Karpas-422 (cell line): ENCODE measurements around the gene ERBB4. TPM values are rescaled to one million over a fixed set of nuclear protein-coding genes. Genes with fewer than 3 reads are reported as not detected.

ENCODE experiments used
- DNase-seq: peaks from one replicate; pipeline ENCODE4 v3.0.0-alpha.2; 2015
- H2AFZ ChIP-seq: fragments of 200-600 bp; sonication (generic); 2 replicates; pipeline ENCODE4 v1.6.1; 2014; ENCODE audit warnings: antibody characterized with exemption, low read length, mixed read lengths
- H3K27ac ChIP-seq: fragments of 200-600 bp; sonication (generic); 2 replicates; pipeline ENCODE4 v1.5.1; 2014; ENCODE audit warnings: mild to moderate bottlenecking, low read length, moderate library complexity
- H3K27me3 ChIP-seq: fragments of 200-600 bp; sonication (generic); 2 replicates; pipeline ENCODE4 v1.6.1; 2014; ENCODE audit warnings: low read length, mixed read lengths
- H3K36me3 ChIP-seq: fragments of 200-600 bp; sonication (generic); 2 replicates; pipeline ENCODE4 v1.6.1; 2014; ENCODE audit warnings: low read length, mixed read lengths; ENCODE audit not compliant: insufficient read depth
- H3K4me1 ChIP-seq: fragments of 200-600 bp; sonication (generic); 2 replicates; pipeline ENCODE4 v1.6.1; 2014; ENCODE audit warnings: mild to moderate bottlenecking, low read length, mixed read lengths
- H3K4me2 ChIP-seq: fragments of 200-600 bp; sonication (generic); 2 replicates; pipeline ENCODE4 v1.6.1; 2014; ENCODE audit warnings: low read length, low read depth, mild to moderate bottlenecking; ENCODE audit not compliant: poor library complexity, severe bottlenecking
- H3K4me3 ChIP-seq: fragments of 200-600 bp; sonication (generic); 2 replicates; pipeline ENCODE4 v1.5.1; 2014; ENCODE audit warnings: mild to moderate bottlenecking, antibody characterized with exemption, low read length, mixed read lengths
- H3K79me2 ChIP-seq: fragments of 200-600 bp; sonication (generic); 2 replicates; pipeline ENCODE4 v1.6.1; 2014; ENCODE audit warnings: mild to moderate bottlenecking, low read length, mixed read lengths
- H3K9ac ChIP-seq: fragments of 200-600 bp; sonication (generic); 2 replicates; pipeline ENCODE4 v1.6.0; 2014; ENCODE audit warnings: low read length
- H3K9me2 ChIP-seq: fragments of 200-600 bp; sonication (generic), shearing (Covaris generic); replicated peaks from 2 replicates; pipeline ENCODE4 v1.6.0; 2014; ENCODE audit warnings: mild to moderate bottlenecking, low read length, moderate library complexity; ENCODE audit not compliant: insufficient read depth
- H3K9me3 ChIP-seq: fragments of 300-700, 200-600 bp; sonication (generic); 2 replicates; pipeline ENCODE4 v1.6.1; 2014; ENCODE audit warnings: low read length, mixed read lengths
- H4K20me1 ChIP-seq: fragments of 200-600 bp; sonication (generic); 2 replicates; pipeline ENCODE4 v1.6.1; 2014; ENCODE audit warnings: mild to moderate bottlenecking, antibody characterized with exemption, low read length, low read depth; ENCODE audit not compliant: insufficient read depth
- total RNA-seq: library from RNA; depleted of rRNA; stranded (reverse); fragments of >200 nt; shearing (Covaris generic); gene quantifications from 2 replicates; pipeline ENCODE4 v1.2.3, GENCODE V29; 2014; ENCODE audit warnings: low replicate concordance

Gene ERBB4
- total RNA-seq, 1 experiment from 2014 or later, result not detected

- no peak for DNase-seq
- Histone ChIP-seq H3K27ac (no peak overlapping the region), H3K4me1 (no peaks in the 10 kb centered on the region), H3K4me2 (no peak overlapping the region), H3K9ac (no peak overlapping the region), H3K27me3 (no peaks in the 10 kb centered on the region), H2AFZ (no peak overlapping the region), H3K36me3 (no peaks in the 10 kb centered on the region), H4K20me1 (no peaks in the 10 kb centered on the region), H3K9me2 (no peaks in the 10 kb centered on the region), H3K4me3 (no peak overlapping the region), H3K79me2 (no peaks in the 10 kb centered on the region), H3K9me3 (no peaks in the 10 kb centered on the region)
These were observed 1070.4 kb downstream of the ERBB4 start for GRCh38 chr2:211468217-211468616.

DNA sequence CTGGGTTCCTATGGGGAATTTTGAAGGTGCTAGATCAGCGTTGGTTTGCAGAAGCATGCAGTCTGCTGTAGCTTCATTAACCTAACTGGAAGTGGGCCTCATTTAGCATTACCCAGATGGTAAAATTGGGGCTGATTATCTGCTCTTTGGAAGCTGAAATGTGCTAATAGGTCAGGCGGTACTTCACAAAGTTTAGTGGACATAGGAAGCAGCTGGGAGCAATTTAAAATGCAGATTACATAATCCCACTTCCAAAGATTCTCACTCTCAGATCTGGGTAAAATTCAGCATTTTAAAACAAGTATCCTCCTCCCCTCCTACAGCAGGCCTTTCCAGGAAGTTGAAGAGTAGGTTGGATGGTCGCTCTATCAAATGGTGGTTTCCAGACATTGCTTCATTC, 1075.2 kb downstream of the ERBB4 start:
- H3K27ac ChIP-seq, result no peak overlapping the region
- no peak overlapping the region for H3K4me2 ChIP-seq
- H3K9me2 ChIP-seq, result no peaks in the 10 kb centered on the region
- no peak for DNase-seq
- no peaks in the 10 kb centered on the region for H3K4me1 ChIP-seq
- no peaks in the 10 kb centered on the region for H3K27me3 ChIP-seq
- H3K9me3 ChIP-seq, result no peaks in the 10 kb centered on the region
- H3K36me3 ChIP-seq, result no peaks in the 10 kb centered on the region
- H3K4me3 ChIP-seq, result no peak overlapping the region
- H3K9ac ChIP-seq, result no peak overlapping the region
- no peaks in the 10 kb centered on the region for H4K20me1 ChIP-seq
- H2AFZ ChIP-seq, result no peak overlapping the region
- H3K79me2 ChIP-seq, result no peaks in the 10 kb centered on the region

GRCh38 chr2:211458974-211459373, 1079.6 kb downstream of the ERBB4 start:
- Histone ChIP-seq H3K27ac (no peak overlapping the region), H3K4me2 (no peak overlapping the region), H3K4me3 (no peak overlapping the region), H3K9me2 (no peaks in the 10 kb centered on the region), H3K36me3 (no peaks in the 10 kb centered on the region), H3K9me3 (no peaks in the 10 kb centered on the region), H4K20me1 (no peaks in the 10 kb centered on the region), H3K79me2 (no peaks in the 10 kb centered on the region), H3K27me3 (no peaks in the 10 kb centered on the region), H3K9ac (no peak overlapping the region), H3K4me1 (no peaks in the 10 kb centered on the region), H2AFZ (no peak overlapping the region)
- no peak for DNase-seq

DNA sequence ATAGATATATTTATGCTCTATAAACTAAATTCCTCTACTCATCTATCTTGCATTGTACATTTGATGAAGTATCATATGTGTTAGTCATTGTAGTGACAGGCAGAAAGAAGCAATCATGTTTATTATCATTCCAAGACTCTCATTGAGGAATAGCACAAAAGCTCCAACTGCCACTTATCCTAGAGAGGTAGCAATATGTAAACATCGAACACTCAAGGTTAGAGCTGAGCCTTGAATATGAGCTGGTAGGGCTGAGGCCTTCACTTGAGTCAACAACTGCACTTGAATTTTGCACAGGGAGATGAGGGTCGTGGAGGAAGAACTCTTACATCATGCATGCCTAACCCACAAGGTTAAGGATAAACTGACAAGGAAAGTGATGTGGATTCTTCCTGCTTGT, 1081.3 kb downstream of the ERBB4 start:
- H3K4me2 ChIP-seq, result no peak overlapping the region
- no peaks in the 10 kb centered on the region for H4K20me1 ChIP-seq
- no peaks in the 10 kb centered on the region for H3K9me3 ChIP-seq
- DNase-seq, result no peak
- no peak overlapping the region for H2AFZ ChIP-seq
- H3K9me2 ChIP-seq, result no peaks in the 10 kb centered on the region
- no peak overlapping the region for H3K27ac ChIP-seq
- no peak overlapping the region for H3K4me3 ChIP-seq
- no peaks in the 10 kb centered on the region for H3K79me2 ChIP-seq
- no peaks in the 10 kb centered on the region for H3K27me3 ChIP-seq
- H3K4me1 ChIP-seq, result peaks cover 10% of the 10 kb centered on the region
- H3K9ac ChIP-seq, result no peak overlapping the region
- no peaks in the 10 kb centered on the region for H3K36me3 ChIP-seq

DNA sequence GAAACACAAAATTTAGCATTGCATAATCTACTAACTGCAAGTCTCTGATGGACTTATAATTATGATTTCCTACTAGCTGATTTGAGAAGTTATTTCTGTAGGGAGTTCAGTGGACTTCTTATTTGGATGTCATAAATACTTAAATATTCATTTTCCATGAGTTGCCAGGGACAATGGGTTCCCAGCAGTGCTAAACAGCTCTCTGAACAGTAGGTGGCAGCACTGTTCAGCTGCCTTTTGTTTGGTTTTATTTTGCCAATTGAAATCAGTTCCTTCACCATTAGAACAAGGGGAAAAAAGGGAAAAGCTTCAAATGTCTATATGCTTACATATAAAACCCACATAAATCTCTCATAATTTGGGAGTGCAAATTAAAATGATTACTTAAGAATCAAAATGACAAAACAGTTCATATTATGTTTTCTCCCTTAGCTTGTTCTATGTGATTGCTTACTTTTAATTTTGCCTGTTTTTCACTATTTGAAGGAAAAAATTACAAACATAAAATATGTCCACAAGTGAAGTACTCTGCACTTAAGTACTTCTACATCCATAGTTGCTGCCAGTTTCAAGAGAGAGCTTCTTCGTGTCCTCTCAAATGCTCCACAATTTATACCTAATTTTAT, 1083.3 kb downstream of the ERBB4 start:
- Histone ChIP-seq H3K9me2 (no peaks in the 10 kb centered on the region), H3K9me3 (no peaks in the 10 kb centered on the region), H3K4me3 (no peak overlapping the region), H3K4me1 (peaks cover 10% of the 10 kb centered on the region), H3K27me3 (no peaks in the 10 kb centered on the region), H3K9ac (no peak overlapping the region), H3K27ac (no peak overlapping the region), H3K4me2 (no peak overlapping the region), H3K79me2 (no peaks in the 10 kb centered on the region), H2AFZ (no peak overlapping the region), H4K20me1 (no peaks in the 10 kb centered on the region), H3K36me3 (no peaks in the 10 kb centered on the region)
- DNase-seq, result peak; percentile 69

GRCh38 chr2:211454679-211455078, 1083.9 kb downstream of the ERBB4 start:
- no peak overlapping the region for H3K27ac ChIP-seq
- H3K9me2 ChIP-seq, result no peaks in the 10 kb centered on the region
- no peak overlapping the region for H3K4me2 ChIP-seq
- no peaks in the 10 kb centered on the region for H3K36me3 ChIP-seq
- no peak overlapping the region for H3K4me3 ChIP-seq
- H3K27me3 ChIP-seq, result no peaks in the 10 kb centered on the region
- no peaks in the 10 kb centered on the region for H3K79me2 ChIP-seq
- peaks cover 10% of the 10 kb centered on the region for H3K4me1 ChIP-seq
- DNase-seq, result no peak
- no peak overlapping the region for H3K9ac ChIP-seq
- H3K9me3 ChIP-seq, result no peaks in the 10 kb centered on the region
- no peaks in the 10 kb centered on the region for H4K20me1 ChIP-seq
- H2AFZ ChIP-seq, result no peak overlapping the region

GRCh38 chr2:211453311-211453887, 1085.2 kb downstream of the ERBB4 start:
- no peaks in the 10 kb centered on the region for H3K9me3 ChIP-seq
- peak; percentile 47 for DNase-seq
- no peak overlapping the region for H3K4me3 ChIP-seq
- H3K4me1 ChIP-seq, result peaks cover 10% of the 10 kb centered on the region
- no peaks in the 10 kb centered on the region for H4K20me1 ChIP-seq
- H3K27me3 ChIP-seq, result no peaks in the 10 kb centered on the region
- no peak overlapping the region for H3K27ac ChIP-seq
- H3K9ac ChIP-seq, result no peak overlapping the region
- H3K4me2 ChIP-seq, result peak overlapping the region; percentile 41
- H2AFZ ChIP-seq, result peak overlapping the region; percentile 69; the same call in 1 of the 2 replicates
- no peaks in the 10 kb centered on the region for H3K9me2 ChIP-seq
- no peaks in the 10 kb centered on the region for H3K36me3 ChIP-seq
- H3K79me2 ChIP-seq, result no peaks in the 10 kb centered on the region

GRCh38 chr2:211451642-211452041, 1087.0 kb downstream of the ERBB4 start:
- H3K36me3 ChIP-seq, result no peaks in the 10 kb centered on the region
- H3K9me3 ChIP-seq, result no peaks in the 10 kb centered on the region
- no peak overlapping the region for H3K27ac ChIP-seq
- H3K9ac ChIP-seq, result no peak overlapping the region
- H4K20me1 ChIP-seq, result no peaks in the 10 kb centered on the region
- no peak for DNase-seq
- H3K4me3 ChIP-seq, result no peak overlapping the region
- H3K4me1 ChIP-seq, result peaks cover 23% of the 10 kb centered on the region
- H3K27me3 ChIP-seq, result no peaks in the 10 kb centered on the region
- no peaks in the 10 kb centered on the region for H3K9me2 ChIP-seq
- no peaks in the 10 kb centered on the region for H3K79me2 ChIP-seq
- no peak overlapping the region for H3K4me2 ChIP-seq
- H2AFZ ChIP-seq, result no peak overlapping the region
